RWPE2 (cell line): ENCODE measurements around the gene BMERB1.
A peak's percentile ranks its signal among the peaks of the same experiment; 100 is the strongest.
"Not testable (repeated sequence)": the region's sequence is repeated elsewhere in the genome, so short reads cannot be mapped to it uniquely, and the experiment has no call there.

ENCODE experiments used
- ATAC-seq: fragments of 200-7000 bp; cut with Tn5 transposase; 3 replicates; pipeline ENCODE4 v1.9.1; 2021; ENCODE audit warnings: low read depth
- DNase-seq: peaks from one replicate; pipeline ENCODE4 v3.0.0-alpha.2; 2020; ENCODE audit warnings: low spot score
- H3K27ac ChIP-seq: fragments of 450-650 bp; 2 replicates; pipeline ENCODE4 v1.5.1; 2017; ENCODE audit warnings: mild to moderate bottlenecking; ENCODE audit not compliant: poor library complexity, severe bottlenecking
- H3K27me3 ChIP-seq: fragments of 250-450 bp; sonication (Bioruptor Pico); 2 replicates; pipeline ENCODE4 v1.5.1; 2021; ENCODE audit warnings: mild to moderate bottlenecking, moderate library complexity; ENCODE audit not compliant: insufficient read depth, poor library complexity, severe bottlenecking
- H3K36me3 ChIP-seq: fragments of 250-450 bp; sonication (Bioruptor Pico); 2 replicates; pipeline ENCODE4 v1.5.1; 2020; ENCODE audit warnings: low read depth, mild to moderate bottlenecking, moderate library complexity
- H3K4me1 ChIP-seq: fragments of 250-450 bp; sonication (Bioruptor Pico); 2 replicates; pipeline ENCODE4 v1.5.1; 2021; ENCODE audit warnings: mild to moderate bottlenecking, moderate library complexity; ENCODE audit not compliant: insufficient read depth, poor library complexity, severe bottlenecking
- H3K4me3 ChIP-seq: fragments of 250-450 bp; sonication (Bioruptor Pico); 2 replicates; pipeline ENCODE4 v1.5.1; 2021; ENCODE audit warnings: mild to moderate bottlenecking, moderate library complexity; ENCODE audit not compliant: severe bottlenecking
- H3K9me3 ChIP-seq: fragments of 250-450 bp; sonication (Bioruptor Pico); 2 replicates; pipeline ENCODE4 v1.5.1; 2021; ENCODE audit warnings: mild to moderate bottlenecking, moderate library complexity; ENCODE audit not compliant: severe bottlenecking
- CTCF ChIP-seq: fragments of 450-650 bp; IDR thresholded peaks from one replicate; pipeline ENCODE4 v1.5.1; 2017; ENCODE audit warnings: mild to moderate bottlenecking, moderate library complexity; ENCODE audit not compliant: poor library complexity, severe bottlenecking

Gene BMERB1

GRCh38 chr16:15434425-15435215 lies at the start of gene BMERB1:
TSS of gene BMERB1 (plus strand) at chr16:15434588. CDS start at chr16:15434654, 66 bp downstream.
- no peak for TF ChIP-seq CTCF
- ATAC-seq: peak; percentile 81
- peak; percentile 74 for DNase-seq
- H3K4me1 ChIP-seq: peaks cover 3% of the 10 kb centered on the region
- no peak within 1 kb of the TSS for H3K27ac ChIP-seq
- no peaks in the 10 kb centered on the region for H3K36me3 ChIP-seq
- H3K9me3 ChIP-seq: no peaks in the 10 kb centered on the region
- H3K4me3 ChIP-seq: peak within 1 kb of the TSS; percentile 49
- no peaks in the 10 kb centered on the region for H3K27me3 ChIP-seq

- DNase-seq, H3K4me1 ChIP-seq, ATAC-seq, H3K36me3 ChIP-seq, H3K9me3 ChIP-seq, H3K27me3 ChIP-seq, H3K4me3 ChIP-seq, H3K27ac ChIP-seq: not testable (repeated sequence)
Observed at GRCh38 chr16:15388060-15388459, 46.3 kb upstream of the BMERB1 start.

- H3K4me3 ChIP-seq, H3K9me3 ChIP-seq, DNase-seq, ATAC-seq, H3K4me1 ChIP-seq, H3K27me3 ChIP-seq, H3K36me3 ChIP-seq, H3K27ac ChIP-seq: not testable (repeated sequence)
Observed at GRCh38 chr16:15389916-15390315, 44.5 kb upstream of the BMERB1 start.

- not testable (repeated sequence) for ATAC-seq, H3K4me1 ChIP-seq, H3K9me3 ChIP-seq, DNase-seq, H3K4me3 ChIP-seq, H3K36me3 ChIP-seq, H3K27me3 ChIP-seq, H3K27ac ChIP-seq
Observed at GRCh38 chr16:15393025-15393424, 41.4 kb upstream of the BMERB1 start.

GRCh38 chr16:15395631-15396508 lies 38.5 kb upstream of the BMERB1 start, which contains the start of gene MPV17L:
TSS of gene MPV17L (plus strand) at chr16:15395754. CDS start at chr16:15395898, 144 bp downstream.
- not testable (repeated sequence) for H3K9me3 ChIP-seq, H3K36me3 ChIP-seq, H3K27me3 ChIP-seq, H3K27ac ChIP-seq, DNase-seq, H3K4me1 ChIP-seq
- H3K4me3 ChIP-seq: peak within 1 kb of the TSS; percentile 33
- ATAC-seq: peak; percentile 71

GRCh38 chr16:15396509-15396829 lies 37.9 kb upstream of the BMERB1 start:
- DNase-seq, H3K4me1 ChIP-seq, H3K9me3 ChIP-seq, H3K4me3 ChIP-seq, H3K36me3 ChIP-seq, ATAC-seq, H3K27ac ChIP-seq, H3K27me3 ChIP-seq: not testable (repeated sequence)

GRCh38 chr16:15396948-15397594 lies 37.3 kb upstream of the BMERB1 start:
- no peak for DNase-seq
- Histone ChIP-seq H3K4me1 (no peaks in the 10 kb centered on the region), H3K27me3 (no peaks in the 10 kb centered on the region), H3K9me3 (no peaks in the 10 kb centered on the region), H3K27ac (no peak overlapping the region), H3K36me3 (no peaks in the 10 kb centered on the region), H3K4me3 (no peak overlapping the region)
- no peak for TF ChIP-seq CTCF
- no peak for ATAC-seq
